ENCODE results near the gene NKX3-2. TPM values are rescaled to one million over a fixed set of nuclear protein-coding genes. Genes with fewer than 3 reads are reported as not detected.

The NKX3-2 gene
- total and polyA plus RNA-seq, 8 donors: 0.06 to 4.6 (median 0.24) TPM; not detected in 2

GRCh38 chr4:13542577-13543031, 1.7 kb downstream of the NKX3-2 start:
- 25 to 63% (median 28%) methylated on average over 18 to 27 of the region's 27 CpGs for WGBS, 5 donors
- peaks cover 38 to 100% (median 99%) of the 10 kb centered on the region in 3 donors for H3K27me3 ChIP-seq
- peaks cover 42 to 86% (median 64%) of the 10 kb centered on the region in 4 donors for H3K4me1 ChIP-seq
- H3K9me3 ChIP-seq: peaks cover 0 to 28% (median 5%) of the 10 kb centered on the region in 4 donors
- H3K4me3 ChIP-seq: peak overlapping the region; percentile 11 to 35 (median 16)
- intact Hi-C loops (cut with DNase I; ENCODE audit: low total_unique reads): loop anchor here (10.0 kb wide), 1 partner anchor 808 kb away; no protein-coding TSS in a partner anchor
- H3K36me3 ChIP-seq: no peaks in the 10 kb centered on the region
- DNase-seq: no peak
- TF ChIP-seq CTCF (IDR thresholded peaks at IDR 0.05): no peak
- no peak for TF ChIP-seq POLR2A (IDR thresholded peaks at IDR 0.05)
- no peak for TF ChIP-seq EP300 (IDR thresholded peaks at IDR 0.05)
- no peak for TF ChIP-seq POLR2AphosphoS5 (IDR thresholded peaks at IDR 0.05)
- H3K27ac ChIP-seq: no peak overlapping the region

- intact Hi-C loops (cut with DNase I; ENCODE audit: low total_unique reads): loop anchor here (10.0 kb wide), 1 partner anchor 807 kb away; no protein-coding TSS in a partner anchor
- Histone ChIP-seq H3K9me3 (peaks cover 0 to 27% (median 10%) of the 10 kb centered on the region in 4 donors), H3K27me3 (peaks cover 36 to 100% (median 99%) of the 10 kb centered on the region in 3 donors), H3K4me1 (peaks cover 35 to 79% (median 57%) of the 10 kb centered on the region in 4 donors), H3K36me3 (no peaks in the 10 kb centered on the region), H3K4me3 (peak overlapping the region; percentile 11 to 35 (median 16)), H3K27ac (no peak overlapping the region)
- no peak for TF ChIP-seq EP300 (IDR thresholded peaks at IDR 0.05)
- peak in 1 of 7 experiments; percentile 19 for TF ChIP-seq CTCF (IDR thresholded peaks at IDR 0.05)
- no peak for TF ChIP-seq POLR2A (IDR thresholded peaks at IDR 0.05)
- peak in 1 of 2 donors; percentile 75 for DNase-seq
- WGBS, 5 donors: 5 to 14% (median 7%) methylated on average over 16 to 79 of the region's 79 CpGs
These were observed 2.4 kb downstream of the NKX3-2 start for GRCh38 chr4:13541720-13542576.

GRCh38 chr4:13541176-13541604, 3.1 kb downstream of the NKX3-2 start:
- Histone ChIP-seq H3K4me1 (peaks cover 32 to 76% (median 54%) of the 10 kb centered on the region in 4 donors), H3K4me3 (no peak overlapping the region), H3K9me3 (peaks cover 0 to 25% (median 10%) of the 10 kb centered on the region in 4 donors), H3K36me3 (no peaks in the 10 kb centered on the region), H3K27me3 (peaks cover 39 to 100% (median 99%) of the 10 kb centered on the region in 3 donors), H3K27ac (no peak overlapping the region)
- no peak for DNase-seq
- 23 to 46% (median 31%) methylated on average over 9 to 10 of the region's 10 CpGs for WGBS, 5 donors
- intact Hi-C loops (cut with DNase I; ENCODE audit: low total_unique reads): loop anchor here (10.0 kb wide), 1 partner anchor 806 kb away; no protein-coding TSS in a partner anchor
- TF ChIP-seq POLR2A (IDR thresholded peaks at IDR 0.05) (no peak), CTCF (IDR thresholded peaks at IDR 0.05) (no peak), POLR2AphosphoS5 (IDR thresholded peaks at IDR 0.05) (no peak), EP300 (IDR thresholded peaks at IDR 0.05) (no peak)

GRCh38 chr4:13540446-13541175, 3.7 kb downstream of the NKX3-2 start:
- no peak for DNase-seq
- no peak overlapping the region for H3K4me3 ChIP-seq
- intact Hi-C loops (cut with DNase I; ENCODE audit: low total_unique reads): loop anchor here (10.0 kb wide), 1 partner anchor 806 kb away; no protein-coding TSS in a partner anchor

More at GRCh38 chr4:13540446-13541175, 3.7 kb downstream of the NKX3-2 start:
- WGBS, 5 donors: 18 to 38% (median 24%) methylated on average over 23 of the region's 23 CpGs
- Histone ChIP-seq H3K36me3 (no peaks in the 10 kb centered on the region), H3K27ac (no peak overlapping the region), H3K9me3 (peaks cover 0 to 25% (median 10%) of the 10 kb centered on the region in 4 donors), H3K27me3 (peaks cover 42 to 100% (median 99%) of the 10 kb centered on the region in 3 donors), H3K4me1 (peaks cover 32 to 82% (median 56%) of the 10 kb centered on the region in 4 donors)
- TF ChIP-seq POLR2A (IDR thresholded peaks at IDR 0.05): no peak
- TF ChIP-seq POLR2AphosphoS5 (IDR thresholded peaks at IDR 0.05): no peak
- TF ChIP-seq CTCF (IDR thresholded peaks at IDR 0.05): no peak
- TF ChIP-seq EP300 (IDR thresholded peaks at IDR 0.05): no peak
